HG02678 (cell line): ENCODE measurements around the gene CD200.
"Not testable (repeated sequence)": the region's sequence is repeated elsewhere in the genome, so short reads cannot be mapped to it uniquely, and the experiment has no call there.

Source experiments
- ATAC-seq: cut with Tn5 transposase; IDR thresholded peaks from one replicate; pipeline ENCODE4 v1.9.1; 2021; ENCODE audit warnings: mild to moderate bottlenecking, moderate library complexity; ENCODE audit not compliant: unreplicated experiment

The CD200 gene

GRCh38 chr3:112384769-112385168 is 51.8 kb downstream of the CD200 start:
- no peak for ATAC-seq

GRCh38 chr3:112388972-112389371 is 56.0 kb downstream of the CD200 start:
- ATAC-seq = no peak

GRCh38 chr3:112389961-112390360 is 57.0 kb downstream of the CD200 start:
- no peak for ATAC-seq

- peak; percentile 66 for ATAC-seq
Observed at GRCh38 chr3:112390783-112391641, 58.1 kb downstream of the CD200 start.

DNA sequence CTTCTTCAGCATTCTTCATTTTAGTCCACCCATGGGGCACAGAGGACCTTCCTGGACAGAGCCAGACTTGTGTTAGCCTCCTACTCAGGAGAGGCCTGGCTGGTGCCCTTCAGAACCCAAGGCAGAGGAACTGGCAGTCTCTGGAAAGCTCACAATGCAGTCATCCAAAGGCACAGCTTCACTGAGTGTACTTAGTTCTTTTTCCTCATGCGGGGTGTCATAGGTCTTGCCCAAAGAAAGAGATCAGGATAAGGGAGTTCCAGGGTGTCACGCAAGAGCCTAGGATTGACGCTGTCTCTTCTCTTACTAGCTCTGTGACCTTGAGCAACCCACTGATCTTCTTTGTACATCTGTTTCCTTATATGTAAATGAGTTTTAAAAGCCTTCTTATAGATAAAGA is 58.7 kb downstream of the CD200 start:
- ATAC-seq = peak; percentile 14

GRCh38 chr3:112392393-112393359 is 59.7 kb downstream of the CD200 start:
- no peak for ATAC-seq

DNA sequence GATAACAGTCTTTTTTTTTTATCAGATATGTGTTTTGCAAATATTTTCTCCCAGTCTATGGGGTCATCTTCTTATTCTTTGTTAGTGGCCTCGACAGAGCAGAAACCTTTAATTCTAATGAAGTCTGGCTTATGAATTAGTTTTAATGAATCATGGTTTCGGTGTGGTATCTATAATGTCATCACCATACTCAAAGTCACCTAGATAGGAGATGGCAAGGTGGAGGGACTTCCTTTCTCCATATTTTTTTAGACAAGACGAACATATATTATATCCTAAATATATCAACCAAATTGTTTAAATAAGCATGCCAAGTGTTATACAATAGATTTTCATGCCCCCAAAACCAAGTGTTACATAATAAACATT is 60.4 kb downstream of the CD200 start:
- ATAC-seq = no peak

DNA sequence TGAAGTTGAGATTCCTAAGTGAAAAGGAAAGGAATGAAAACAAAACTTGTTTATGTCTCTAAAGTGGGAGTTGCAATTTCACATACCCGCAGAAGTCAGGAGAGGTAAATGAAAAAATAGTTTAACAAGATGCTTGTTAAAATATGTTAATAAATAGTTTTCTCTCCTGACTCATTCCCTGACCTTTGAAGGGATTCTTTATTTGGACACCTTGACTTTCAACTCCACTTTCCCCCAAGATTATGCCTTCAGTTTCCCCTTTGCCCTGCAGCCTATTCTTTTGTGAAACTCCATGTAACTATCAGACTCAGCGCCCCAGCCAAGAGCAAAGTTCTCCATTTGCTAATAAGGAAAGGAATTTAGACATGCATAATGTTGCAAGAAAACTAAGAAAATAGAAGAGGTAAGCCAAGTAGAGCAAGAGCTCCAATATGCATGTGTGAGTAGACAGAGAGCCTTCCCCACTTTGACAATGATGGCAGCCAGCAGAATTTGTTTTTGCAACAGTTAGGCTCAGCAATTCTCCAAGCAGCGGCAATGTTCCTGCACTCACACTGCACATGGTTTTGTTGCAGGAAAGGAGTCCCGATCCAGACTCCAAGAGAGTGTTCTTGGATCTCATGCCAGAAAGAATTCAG is 61.2 kb downstream of the CD200 start:
- ATAC-seq = no peak

GRCh38 chr3:112395181-112395895 is 62.4 kb downstream of the CD200 start:
- no peak for ATAC-seq

GRCh38 chr3:112395896-112396290 is 62.9 kb downstream of the CD200 start:
- ATAC-seq = no peak

DNA sequence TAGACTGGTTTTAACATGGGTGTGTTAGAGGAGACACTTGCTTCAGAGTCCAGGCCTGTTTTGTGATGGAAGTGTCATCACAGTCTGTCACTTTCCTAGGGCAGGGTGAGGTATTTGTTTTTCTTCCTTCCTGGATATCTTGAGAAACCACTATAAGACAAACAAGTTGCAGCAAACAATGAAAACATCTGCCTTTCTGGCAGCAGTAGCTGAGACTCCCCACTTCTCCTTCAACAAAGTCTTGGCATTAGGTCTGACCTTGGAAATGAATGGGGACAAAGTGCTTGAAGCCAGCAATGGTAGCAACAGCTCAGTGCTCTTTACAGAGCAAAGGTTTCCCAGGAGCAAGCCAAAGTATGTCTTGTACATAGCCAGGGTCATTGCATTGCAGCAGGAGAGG is 64.6 kb downstream of the CD200 start:
- no peak for ATAC-seq

- ATAC-seq = no peak
Observed at GRCh38 chr3:112399064-112399463, 66.1 kb downstream of the CD200 start.

- not testable (repeated sequence) for ATAC-seq
Observed at GRCh38 chr3:112399554-112399953, 66.6 kb downstream of the CD200 start.

GRCh38 chr3:112400317-112400716 is 67.4 kb downstream of the CD200 start:
- ATAC-seq = not testable (repeated sequence)

DNA sequence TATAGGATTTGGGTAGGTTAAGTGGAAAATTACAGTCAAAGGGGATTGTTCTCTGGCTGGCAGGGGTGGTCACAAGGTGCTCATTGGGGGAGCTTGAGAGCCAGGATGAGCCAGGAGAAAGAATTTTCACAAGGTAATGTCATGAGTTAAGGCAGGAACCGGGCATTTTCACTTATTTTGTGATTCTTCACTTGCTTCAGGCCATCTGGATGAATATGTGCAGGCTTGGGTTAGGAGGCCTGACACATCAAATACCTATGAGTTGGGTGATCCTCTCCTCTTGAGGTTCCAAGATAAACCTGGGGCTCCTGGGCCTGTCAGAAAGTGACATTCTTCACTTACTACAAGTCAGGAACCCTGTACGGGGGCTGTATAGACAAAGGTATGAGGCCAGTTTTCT is 68.7 kb downstream of the CD200 start:
- ATAC-seq = no peak

DNA sequence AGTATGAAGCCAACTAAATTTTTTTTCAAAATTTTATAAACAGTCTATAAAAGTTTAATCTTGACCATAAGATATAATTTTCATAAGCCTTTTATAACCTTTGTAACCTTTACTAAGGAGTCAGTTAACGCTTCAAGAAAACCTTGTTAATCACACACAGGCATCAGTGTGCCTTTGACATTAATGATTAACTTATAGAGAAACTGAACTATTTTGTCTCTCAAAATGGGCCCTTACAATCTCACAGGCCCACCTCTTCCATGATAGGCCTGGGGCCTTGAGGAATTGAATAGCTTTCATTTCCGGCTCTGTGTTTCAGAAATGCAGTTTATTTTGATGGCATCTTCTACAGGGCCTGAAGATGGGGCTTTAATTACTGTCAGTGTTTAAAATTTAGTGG is 70.1 kb downstream of the CD200 start:
- no peak for ATAC-seq

GRCh38 chr3:112404924-112405549 is 72.1 kb downstream of the CD200 start:
- ATAC-seq = not testable (repeated sequence)

DNA sequence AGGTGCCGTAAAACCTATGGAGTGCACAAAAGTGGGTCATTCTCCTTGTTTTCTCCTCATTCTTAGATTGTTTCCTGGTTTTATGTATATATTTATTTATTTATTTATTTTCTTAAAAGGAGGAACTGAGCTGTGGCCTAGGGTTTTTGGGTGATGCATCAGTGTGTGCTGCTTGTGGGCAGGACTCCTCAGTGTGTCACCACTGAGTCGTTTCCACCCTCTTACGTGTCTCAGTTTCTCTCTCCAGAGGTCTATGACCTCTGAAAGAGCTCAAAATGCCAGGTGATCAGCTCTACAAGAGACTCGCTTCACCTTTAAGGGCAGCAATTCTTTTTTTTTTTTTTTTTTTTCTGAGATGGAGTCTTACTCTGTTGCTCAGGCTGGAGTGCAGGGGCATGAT is 72.9 kb downstream of the CD200 start:
- ATAC-seq = peak; percentile 42

- ATAC-seq = peak; percentile 46
Observed at GRCh38 chr3:112407214-112407887, 74.4 kb downstream of the CD200 start.
